ENCODE data around the gene STXBP5. TPM values are rescaled to one million over a fixed set of nuclear protein-coding genes. Genes with fewer than 3 reads are reported as not detected.
A peak's percentile ranks its signal among the peaks of the same experiment; 100 is the strongest.

Gene STXBP5
- total RNA-seq, 2 donors from 2014 or later = 25.9 to 30.3 TPM

DNA sequence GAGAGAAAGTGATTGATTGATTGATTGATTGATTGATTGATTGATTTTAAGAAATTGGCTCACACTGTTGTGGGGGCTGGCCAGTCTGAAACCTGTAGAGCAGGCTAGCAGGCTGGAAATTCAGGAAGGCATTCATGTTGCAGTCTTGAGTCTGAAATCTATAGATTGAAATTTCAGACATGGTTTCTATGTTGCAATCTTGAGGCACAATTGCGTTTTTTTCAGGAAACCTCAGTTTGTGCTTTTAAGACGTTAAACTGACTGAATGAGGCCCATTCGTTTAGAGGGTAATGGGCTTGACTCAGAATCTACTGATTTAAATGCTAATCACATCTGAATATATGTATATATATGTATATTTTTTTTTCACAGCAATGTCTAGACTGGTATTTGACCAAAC is 106.3 kb downstream of the STXBP5 start:
- 88 to 93% methylated on average over 3 of the region's 3 CpGs for WGBS, 2 donors
- no peak for ATAC-seq
- H3K27ac ChIP-seq = no peak overlapping the region
- intact Hi-C loops (cut with DNase I) = no loop called here
- H3K36me3 ChIP-seq (replicated peaks in 1 of 2; ENCODE audit: insufficient read depth in 1 of 2, low read depth in 2 of 2) = peaks cover 0 to 3% of the 10 kb centered on the region in 2 donors
- DNase-seq = no peak
- no peak overlapping the region for H3K4me3 ChIP-seq
- H3K4me1 ChIP-seq = no peaks in the 10 kb centered on the region
- TF ChIP-seq POLR2A (IDR thresholded peaks at IDR 0.05) = no peak
- TF ChIP-seq CTCF (IDR thresholded peaks at IDR 0.05) = no peak
- no peaks in the 10 kb centered on the region for H3K27me3 ChIP-seq
- no peaks in the 10 kb centered on the region for H3K9me3 ChIP-seq

DNA sequence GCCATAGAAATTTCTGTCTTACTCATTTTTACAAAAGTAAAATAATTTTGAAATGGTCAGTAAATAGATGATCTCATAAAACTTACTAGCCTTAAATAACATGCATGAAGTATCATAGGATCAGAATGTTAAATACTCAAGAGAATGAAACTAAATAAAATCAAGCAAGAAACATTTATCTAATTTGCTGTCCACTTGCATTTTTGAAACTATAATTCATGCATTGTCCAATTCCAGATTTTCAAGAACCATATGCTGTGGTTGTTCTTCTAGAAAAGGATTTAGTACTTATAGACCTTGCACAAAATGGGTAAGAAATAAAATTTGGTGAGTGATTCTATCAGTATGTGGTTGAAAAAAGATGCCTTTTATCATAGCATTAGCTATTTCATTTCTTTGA is 107.0 kb downstream of the STXBP5 start:
- intact Hi-C loops (cut with DNase I) = no loop called here
- no peaks in the 10 kb centered on the region for H3K9me3 ChIP-seq
- H3K4me3 ChIP-seq = no peak overlapping the region
- no peaks in the 10 kb centered on the region for H3K4me1 ChIP-seq
- H3K27ac ChIP-seq = no peak overlapping the region
- no peak for DNase-seq
- TF ChIP-seq POLR2A (IDR thresholded peaks at IDR 0.05) (no peak), CTCF (IDR thresholded peaks at IDR 0.05) (no peak)
- no peak for ATAC-seq
- peaks cover 2 to 8% of the 10 kb centered on the region in 2 donors for H3K36me3 ChIP-seq (replicated peaks in 1 of 2; ENCODE audit: insufficient read depth in 1 of 2, low read depth in 2 of 2)
- H3K27me3 ChIP-seq = no peaks in the 10 kb centered on the region

- H3K36me3 ChIP-seq (replicated peaks in 1 of 2; ENCODE audit: insufficient read depth in 1 of 2, low read depth in 2 of 2) = peaks cover 7 to 13% of the 10 kb centered on the region in 2 donors
- H3K27ac ChIP-seq = no peak overlapping the region
- no peak for ATAC-seq
Measured at GRCh38 chr6:147321260-147321659, 117.0 kb downstream of the STXBP5 start.

DNA sequence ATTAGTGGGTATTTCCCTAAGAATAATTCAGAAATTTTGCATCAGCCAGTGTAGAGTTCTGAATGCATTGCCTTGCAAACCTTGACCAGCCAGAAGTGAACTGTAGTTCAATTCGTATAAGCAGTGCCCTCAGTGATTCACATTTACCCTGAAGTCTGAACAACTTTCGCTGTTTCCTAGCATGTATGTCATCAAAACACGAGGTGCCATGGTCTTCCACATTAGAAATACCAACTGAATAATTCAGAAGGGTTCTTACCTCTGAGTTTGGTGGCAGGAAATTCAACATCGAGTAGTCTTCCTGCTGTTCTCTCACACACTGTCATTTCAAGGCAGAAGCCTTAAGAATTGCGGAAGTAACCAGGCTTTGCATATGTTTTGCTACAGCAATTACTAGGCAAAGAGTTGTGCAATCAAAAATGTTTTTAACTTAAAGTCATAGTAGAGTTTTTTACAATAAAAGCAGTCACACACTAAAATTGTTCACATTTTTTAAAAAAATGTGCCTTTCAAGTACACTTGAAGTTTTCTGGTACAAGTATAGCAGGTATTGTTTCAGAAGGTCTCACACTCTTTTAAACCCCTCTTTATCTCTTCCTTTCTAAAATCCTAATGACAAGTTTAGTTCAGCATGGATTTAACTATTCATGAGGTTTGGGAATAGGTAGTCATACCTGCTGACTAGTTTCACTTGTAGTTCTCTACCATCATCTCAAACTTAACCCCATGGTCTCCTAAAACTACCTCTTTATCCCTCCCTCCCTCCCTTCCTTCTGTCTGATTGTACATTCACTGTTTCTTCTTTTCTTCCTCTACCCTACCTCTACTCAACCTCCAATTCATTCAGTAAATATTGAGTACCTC is 118.3 kb downstream of the STXBP5 start:
- Histone ChIP-seq H3K27me3 (no peaks in the 10 kb centered on the region), H3K27ac (peak overlapping the region in 1 of 4 donors; percentile 55), H3K36me3 (replicated peaks in 1 of 2; ENCODE audit: insufficient read depth in 1 of 2, low read depth in 2 of 2) (peaks cover 0 to 8% of the 10 kb centered on the region in 2 donors), H3K4me3 (no peak overlapping the region), H3K4me1 (no peaks in the 10 kb centered on the region), H3K9me3 (no peaks in the 10 kb centered on the region)
- 74 to 82% methylated on average over 5 of the region's 5 CpGs for WGBS, 2 donors
- intact Hi-C loops (cut with DNase I) = no loop called here
- TF ChIP-seq CTCF (IDR thresholded peaks at IDR 0.05) (no peak), POLR2A (IDR thresholded peaks at IDR 0.05) (no peak)
- ATAC-seq = no peak
- peak in 1 of 4 donors; percentile 20 for DNase-seq

More at GRCh38 chr6:147321260-147321659, 117.0 kb downstream of the STXBP5 start:
- Histone ChIP-seq H3K4me1 (no peaks in the 10 kb centered on the region), H3K4me3 (no peak overlapping the region), H3K27me3 (no peaks in the 10 kb centered on the region), H3K9me3 (no peaks in the 10 kb centered on the region)
- WGBS, 2 donors = 77 to 83% methylated on average over 2 of the region's 2 CpGs
- intact Hi-C loops (cut with DNase I) = no loop called here
- TF ChIP-seq POLR2A (IDR thresholded peaks at IDR 0.05) (no peak), CTCF (IDR thresholded peaks at IDR 0.05) (no peak)
- no peak for DNase-seq

- Histone ChIP-seq H3K9me3 (no peaks in the 10 kb centered on the region), H3K27ac (no peak overlapping the region), H3K4me1 (no peaks in the 10 kb centered on the region), H3K27me3 (no peaks in the 10 kb centered on the region), H3K36me3 (replicated peaks in 1 of 2; ENCODE audit: insufficient read depth in 1 of 2, low read depth in 2 of 2) (peaks cover 0 to 11% of the 10 kb centered on the region in 2 donors), H3K4me3 (no peak overlapping the region)
- ATAC-seq (no peak), DNase-seq (no peak)
- intact Hi-C loops (cut with DNase I) = no loop called here
- TF ChIP-seq CTCF (IDR thresholded peaks at IDR 0.05) = no peak
- no peak for TF ChIP-seq POLR2A (IDR thresholded peaks at IDR 0.05)
- 91 to 97% methylated on average over 1 of the region's 1 CpG for WGBS, 2 donors
Measured at GRCh38 chr6:147325557-147325956, 121.3 kb downstream of the STXBP5 start.

All from body of pancreas (tissue), 4 donors.